GM23248 (cell line): ENCODE results near the gene NEU2. TPM values are rescaled to one million over a fixed set of nuclear protein-coding genes. Genes with fewer than 3 reads are reported as not detected.

ENCODE experiments used
- DNase-seq: peaks from one replicate; pipeline ENCODE4 v3.0.0-alpha.2; 2015
- H2AFZ ChIP-seq: fragments of 200-600 bp; sonication (generic); 2 replicates; pipeline ENCODE4 v1.6.1; 2016; ENCODE audit warnings: antibody characterized with exemption
- H3F3A ChIP-seq: fragments of 200-600 bp; sonication (generic); 2 replicates; pipeline ENCODE4 v1.6.1; 2016; ENCODE audit warnings: mild to moderate bottlenecking, antibody characterized with exemption, mixed run types; ENCODE audit not compliant: insufficient read depth
- H3K27ac ChIP-seq: fragments of 200-600 bp; sonication (generic); 2 replicates; pipeline ENCODE4 v1.5.1; 2016; ENCODE audit warnings: mild to moderate bottlenecking
- H3K27me3 ChIP-seq: fragments of 200-600 bp; sonication (generic); replicated peaks from 2 replicates; pipeline ENCODE4 v1.6.1; 2016; ENCODE audit warnings: mild to moderate bottlenecking; ENCODE audit not compliant: insufficient read depth
- H3K36me3 ChIP-seq: fragments of 200-600 bp; sonication (generic); 2 replicates; pipeline ENCODE4 v1.6.1; 2016; ENCODE audit warnings: low read depth, mild to moderate bottlenecking
- H3K4me1 ChIP-seq: fragments of 200-600 bp; sonication (generic); 2 replicates; pipeline ENCODE4 v1.6.1; 2016; ENCODE audit warnings: mild to moderate bottlenecking; ENCODE audit not compliant: insufficient read depth
- H3K4me2 ChIP-seq: fragments of 200-600 bp; sonication (generic); one replicate; pipeline ENCODE4 v1.6.1; 2016; ENCODE audit warnings: mild to moderate bottlenecking; ENCODE audit not compliant: unreplicated experiment
- H3K4me3 ChIP-seq: fragments of 200-600 bp; sonication (generic); 2 replicates; pipeline ENCODE4 v1.5.1; 2016; ENCODE audit warnings: mild to moderate bottlenecking
- H3K79me2 ChIP-seq: fragments of 200-600 bp; sonication (generic); 2 replicates; pipeline ENCODE4 v1.6.1; 2016; ENCODE audit warnings: mild to moderate bottlenecking; ENCODE audit not compliant: insufficient read depth
- H3K9ac ChIP-seq: fragments of 200-600 bp; sonication (generic); 2 replicates; pipeline ENCODE4 v1.6.1; 2016; ENCODE audit warnings: mild to moderate bottlenecking
- H3K9me2 ChIP-seq: fragments of 200-600 bp; sonication (generic); 2 replicates; pipeline ENCODE4 v1.6.1; 2016; ENCODE audit warnings: mixed run types, mild to moderate bottlenecking, moderate library complexity; ENCODE audit not compliant: insufficient read depth
- H3K9me3 ChIP-seq: fragments of 200-600 bp; sonication (generic); one replicate; pipeline ENCODE4 v1.6.1; 2017; ENCODE audit warnings: low read depth
- H4K20me1 ChIP-seq: fragments of 200-600 bp; sonication (generic); 2 replicates; pipeline ENCODE4 v1.6.0; 2016; ENCODE audit not compliant: insufficient read depth
- EZH2 ChIP-seq: fragments of 200-600 bp; sonication (generic); IDR thresholded peaks from 2 replicates; pipeline ENCODE4 v1.6.1; 2018; ENCODE audit warnings: antibody characterized with exemption, mild to moderate bottlenecking; ENCODE audit not compliant: insufficient read depth, poor library complexity, severe bottlenecking
- EZH2phosphoT487 ChIP-seq: fragments of 200-600 bp; sonication (generic); IDR thresholded peaks from 2 replicates; pipeline ENCODE4 v1.6.1; 2018; ENCODE audit warnings: antibody characterized with exemption, moderate library complexity, mild to moderate bottlenecking, low read depth; ENCODE audit not compliant: insufficient read depth
- WGBS, 2 experiments: methylation state at CpG; one replicate each; pipeline ENCODE4 v1.1.6; 2015 to 2017; ENCODE audit warnings: low lambda C conversion rate in 2 of 2, low coverage in 1 of 2; ENCODE audit errors: missing lambda C conversion rate in 2 of 2; 5-methylcytosine and 5-hydroxymethylcytosine counted together
- in situ Hi-C: fragments of 300-500 bp; cut with MboI; formaldehyde crosslinking; loops from 2 replicates; pipeline ENCODE4 v1.15.0; 2020
- polyA plus RNA-seq: library from polyadenylated mRNA; unstranded; fragments of >200 nt; fragmentation: Nextera tagmentation; extraction: Ambion mirVana; gene quantifications from 2 replicates; pipeline ENCODE4 v1.2.1, GENCODE V29; 2016
- total RNA-seq: library from RNA; depleted of rRNA; stranded (reverse); fragments of >200 nt; shearing (Covaris generic); gene quantifications from 2 replicates; pipeline ENCODE4 v1.2.3, GENCODE V29; 2014

NEU2 gene
- total and polyA plus RNA-seq, 2 experiments from 2014 or later = not detected

- Histone ChIP-seq H3K9me3 (no peaks in the 10 kb centered on the region), H4K20me1 (no peaks in the 10 kb centered on the region), H3K27ac (no peak overlapping the region), H3K4me3 (no peak overlapping the region), H3K36me3 (no peaks in the 10 kb centered on the region), H3K27me3 (no peaks in the 10 kb centered on the region), H3K4me1 (peaks cover 11% of the 10 kb centered on the region; the same call in 1 of the 2 replicates), H3K4me2 (peak overlapping the region; percentile 28), H3K9ac (no peak overlapping the region), H3K79me2 (no peaks in the 10 kb centered on the region), H2AFZ (no peak overlapping the region), H3K9me2 (no peaks in the 10 kb centered on the region), H3F3A (no peaks in the 10 kb centered on the region)
- WGBS, 2 experiments = 24 to 28% methylated on average over 21 to 22 of the region's 22 CpGs
- in situ Hi-C loops = loop anchor here (10.0 kb wide), 1 partner anchor 199 kb away; no protein-coding TSS in a partner anchor
- DNase-seq = peak; percentile 61
- TF ChIP-seq EZH2phosphoT487 (no peak), EZH2 (no peak)
Observed at GRCh38 chr2:233053928-233054784, 21.7 kb downstream of the NEU2 start.

- H3K4me2 ChIP-seq = no peak overlapping the region
- H3K9me2 ChIP-seq = no peaks in the 10 kb centered on the region
- peaks cover 11% of the 10 kb centered on the region; the same call in 1 of the 2 replicates for H3K4me1 ChIP-seq
- no peak overlapping the region for H3K4me3 ChIP-seq
- no peak for DNase-seq
- no peaks in the 10 kb centered on the region for H4K20me1 ChIP-seq
- no peaks in the 10 kb centered on the region for H3K79me2 ChIP-seq
- no peak overlapping the region for H2AFZ ChIP-seq
- H3K27ac ChIP-seq = no peak overlapping the region
- 96 to 99% methylated on average over 2 of the region's 2 CpGs for WGBS, 2 experiments
- H3F3A ChIP-seq = no peaks in the 10 kb centered on the region
- H3K36me3 ChIP-seq = no peaks in the 10 kb centered on the region
- H3K27me3 ChIP-seq = no peaks in the 10 kb centered on the region
- H3K9ac ChIP-seq = no peak overlapping the region
- in situ Hi-C loops = loop anchor here (10.0 kb wide), 1 partner anchor 201 kb away; no protein-coding TSS in a partner anchor
- TF ChIP-seq EZH2phosphoT487 = no peak
- TF ChIP-seq EZH2 = no peak
- no peaks in the 10 kb centered on the region for H3K9me3 ChIP-seq
Observed at GRCh38 chr2:233055362-233055761, 22.9 kb downstream of the NEU2 start.

GRCh38 chr2:233056961-233057605, 24.6 kb downstream of the NEU2 start:
- H3K9ac ChIP-seq = no peak overlapping the region
- peaks cover 8% of the 10 kb centered on the region; the same call in 1 of the 2 replicates for H3K4me1 ChIP-seq
- no peaks in the 10 kb centered on the region for H3K27me3 ChIP-seq
- no peaks in the 10 kb centered on the region for H3K36me3 ChIP-seq
- H4K20me1 ChIP-seq = no peaks in the 10 kb centered on the region
- H3K27ac ChIP-seq = no peak overlapping the region
- H2AFZ ChIP-seq = no peak overlapping the region
- no peak for DNase-seq
- H3F3A ChIP-seq = no peaks in the 10 kb centered on the region
- H3K4me2 ChIP-seq = no peak overlapping the region
- TF ChIP-seq EZH2 (no peak), EZH2phosphoT487 (no peak)
- H3K9me3 ChIP-seq = no peaks in the 10 kb centered on the region
- H3K4me3 ChIP-seq = no peak overlapping the region
- in situ Hi-C loops = loop anchor here (10.0 kb wide), 1 partner anchor 202 kb away; no protein-coding TSS in a partner anchor
- H3K79me2 ChIP-seq = no peaks in the 10 kb centered on the region
- WGBS, 2 experiments = 57 to 58% methylated on average over 6 of the region's 6 CpGs
- H3K9me2 ChIP-seq = no peaks in the 10 kb centered on the region

GRCh38 chr2:233058717-233059546, 26.5 kb downstream of the NEU2 start:
- Histone ChIP-seq H3F3A (no peaks in the 10 kb centered on the region), H3K9me3 (no peaks in the 10 kb centered on the region), H3K9ac (no peak overlapping the region), H3K9me2 (no peaks in the 10 kb centered on the region), H3K36me3 (no peaks in the 10 kb centered on the region), H3K4me1 (peaks cover 6% of the 10 kb centered on the region; the same call in 1 of the 2 replicates), H2AFZ (no peak overlapping the region), H3K79me2 (no peaks in the 10 kb centered on the region), H4K20me1 (no peaks in the 10 kb centered on the region), H3K27ac (no peak overlapping the region), H3K4me3 (no peak overlapping the region), H3K27me3 (no peaks in the 10 kb centered on the region), H3K4me2 (no peak overlapping the region)
- 73 to 88% methylated on average over 20 to 21 of the region's 24 CpGs for WGBS, 2 experiments
- in situ Hi-C loops = loop anchor here (10.0 kb wide), 1 partner anchor 204 kb away; no protein-coding TSS in a partner anchor
- DNase-seq = no peak
- TF ChIP-seq EZH2phosphoT487 (no peak), EZH2 (no peak)
